Diencephalon (tissue), 1 donor: ENCODE measurements around the gene KRTAP21-3. TPM values are rescaled to one million over a fixed set of nuclear protein-coding genes. Genes with fewer than 3 reads are reported as not detected.

Source experiments
- small RNA-seq: library from RNA; depleted of rRNA; stranded (forward); fragments of <200 nt; gene quantifications from one replicate; pipeline ENCODE3, GENCODE V24; 2014
- total RNA-seq: library from RNA; depleted of rRNA; stranded (reverse); fragments of >200 nt; gene quantifications from one replicate; pipeline ENCODE4 v1.2.3, GENCODE V29; 2014

Gene KRTAP21-3
- total RNA-seq: not detected

DNA sequence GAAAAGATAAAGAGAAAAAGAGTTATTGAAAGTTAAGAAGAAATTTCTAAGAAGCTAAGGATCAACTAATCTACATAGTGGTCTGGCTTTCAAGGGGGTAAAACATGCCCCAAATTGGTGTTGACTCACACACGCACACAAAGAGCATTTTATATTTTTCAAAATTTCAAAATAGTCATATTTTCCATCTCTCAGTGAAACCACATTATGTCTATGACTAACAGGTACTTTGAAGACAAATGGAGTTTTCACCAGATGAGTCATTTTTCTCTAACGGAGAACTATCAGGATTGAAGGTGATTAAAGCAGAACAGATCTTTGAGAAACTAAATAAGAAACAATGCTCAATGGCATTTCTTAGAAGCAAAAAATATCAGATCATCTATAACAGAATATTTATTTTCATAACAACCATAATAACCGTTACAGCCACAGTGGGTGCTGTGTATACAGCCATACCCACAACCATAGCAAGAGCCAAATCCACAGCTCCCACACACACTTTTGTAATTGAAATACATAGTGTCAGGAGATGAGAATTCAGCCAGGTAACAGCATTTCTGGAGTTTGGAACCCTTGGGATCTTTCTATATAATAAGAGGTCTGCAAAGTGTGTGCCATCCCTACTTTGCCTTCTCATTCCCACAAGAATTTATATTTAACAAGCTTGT is at the start of gene KRTAP21-3:
KRTAP21-3 (minus strand) TSS at position 539 of the 671 bp plus-strand sequence; CDS start at position 521, 18 bp downstream.

GRCh38 chr21:30755328-30755727 is 36.8 kb upstream of the KRTAP21-3 start, which contains the start of gene KRTAP21-1:
TSS of gene KRTAP21-1 (minus strand) at chr21:30755428. CDS start at chr21:30755378, 50 bp downstream.

GRCh38 chr21:30747159-30747558 is 28.6 kb upstream of the KRTAP21-3 start, which contains the start of gene KRTAP21-2:
TSS of gene KRTAP21-2 (minus strand) at chr21:30747259. CDS start at chr21:30747202, 57 bp downstream.

Small RNA genes within 50 kb of the gene (small RNA-seq; reads per million reads assigned to genes)
- gene AP000244.1: not detected
- not detected for gene KRTAP21-3

Other genes with a start within 250 kb of the KRTAP21-3 start
- not detected for gene KRTAP19-1, start 238.4 kb downstream of the KRTAP21-3 start, total RNA-seq
- gene KRTAP19-2, start 231.3 kb downstream of the KRTAP21-3 start, total RNA-seq: not detected
- not detected for gene KRTAP19-3, start 226.8 kb downstream of the KRTAP21-3 start, total RNA-seq
- not detected for gene KRTAP19-4, start 221.6 kb downstream of the KRTAP21-3 start, total RNA-seq
- not detected for gene KRTAP19-5, start 216.6 kb downstream of the KRTAP21-3 start, total RNA-seq
- not detected for gene KRTAP19-6, start 176.9 kb downstream of the KRTAP21-3 start, total RNA-seq
- gene KRTAP19-7, start 157.5 kb downstream of the KRTAP21-3 start, total RNA-seq: not detected
- not detected for gene KRTAP22-2, start 128.4 kb downstream of the KRTAP21-3 start, total RNA-seq
- gene KRTAP6-3, start 126.3 kb downstream of the KRTAP21-3 start, total RNA-seq: not detected
- not detected for gene KRTAP6-2, start 119.9 kb downstream of the KRTAP21-3 start, total RNA-seq
- gene KRTAP22-1, start 117.7 kb downstream of the KRTAP21-3 start, total RNA-seq: not detected
- gene KRTAP6-1, start 104.8 kb downstream of the KRTAP21-3 start, total RNA-seq: not detected
- not detected for gene KRTAP20-1, start 102.4 kb downstream of the KRTAP21-3 start, total RNA-seq
- gene KRTAP20-4, start 98.2 kb downstream of the KRTAP21-3 start, total RNA-seq: not detected
- not detected for gene KRTAP20-2, start 83.6 kb downstream of the KRTAP21-3 start, total RNA-seq
- gene KRTAP20-3, start 75.9 kb downstream of the KRTAP21-3 start, total RNA-seq: not detected
- not detected for gene KRTAP21-2, start 28.5 kb upstream of the KRTAP21-3 start, total RNA-seq
- not detected for gene KRTAP21-1, start 36.7 kb upstream of the KRTAP21-3 start, total RNA-seq
- not detected for gene KRTAP8-1, start 94.5 kb upstream of the KRTAP21-3 start, total RNA-seq
- not detected for gene KRTAP7-1, start 111.0 kb upstream of the KRTAP21-3 start, total RNA-seq
- not detected for gene KRTAP11-1, start 162.8 kb upstream of the KRTAP21-3 start, total RNA-seq